ENCODE measurements around the gene SLAIN1. TPM values are rescaled to one million over a fixed set of nuclear protein-coding genes. Genes with fewer than 3 reads are reported as not detected.

SLAIN1 gene

DNA sequence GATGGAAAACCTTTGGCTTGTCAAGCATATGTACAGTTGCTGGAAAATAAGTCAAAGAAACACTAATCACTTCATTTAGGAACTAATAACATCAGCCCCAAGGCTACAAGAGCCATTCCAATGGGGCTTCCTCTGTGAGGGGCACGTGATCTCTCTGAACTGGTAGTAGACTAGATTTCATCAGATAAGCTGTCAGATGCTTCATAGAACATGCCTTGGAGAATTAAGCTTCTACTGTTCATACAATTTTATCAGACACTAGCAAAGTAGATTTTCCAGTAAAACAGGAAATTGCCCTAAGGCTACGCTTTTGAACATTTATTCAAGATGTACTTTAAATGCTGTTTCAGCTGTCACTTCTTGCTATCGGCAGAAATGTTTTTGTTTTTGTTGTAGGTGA, 113.4 kb downstream of the SLAIN1 start:
- Histone ChIP-seq H3K27me3 (ENCODE audit: control insufficient read depth, insufficient read depth, low read length) (no peaks in the 10 kb centered on the region), H3K4me3 (ENCODE audit: low read length) (no peak overlapping the region), H3K4me2 (ENCODE audit: low read length) (no peak overlapping the region), H3K9ac (ENCODE audit: low read depth, low read length) (no peak overlapping the region), H3K9me3 (replicated peaks; ENCODE audit: low read length) (no peaks in the 10 kb centered on the region), H3K36me3 (ENCODE audit: insufficient read depth, low read length) (no peaks in the 10 kb centered on the region), H3K4me1 (ENCODE audit: control insufficient read depth, insufficient read depth, low read length) (no peaks in the 10 kb centered on the region)

DNA sequence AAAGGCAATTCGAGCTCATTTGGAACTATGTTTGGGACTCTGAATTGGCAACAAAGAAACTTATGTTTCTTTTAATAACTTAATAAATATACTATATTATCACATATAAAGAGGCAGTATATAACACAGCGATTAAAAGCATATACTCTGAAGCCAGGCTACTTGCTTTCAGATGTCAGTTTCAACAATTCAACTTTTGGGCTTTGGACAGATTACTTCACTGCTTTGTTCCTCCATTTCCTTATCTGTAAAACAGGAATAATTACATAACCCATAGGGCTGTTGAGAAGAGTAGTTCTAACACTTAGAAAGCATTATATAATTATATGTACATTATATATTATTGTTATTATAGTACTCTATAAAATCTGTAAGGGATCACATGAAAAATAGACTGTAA, 113.9 kb downstream of the SLAIN1 start:
- Histone ChIP-seq H3K4me3 (ENCODE audit: low read length) (no peak overlapping the region), H3K9ac (ENCODE audit: low read depth, low read length) (no peak overlapping the region), H3K4me2 (ENCODE audit: low read length) (no peak overlapping the region), H3K36me3 (ENCODE audit: insufficient read depth, low read length) (no peaks in the 10 kb centered on the region), H3K9me3 (replicated peaks; ENCODE audit: low read length) (no peaks in the 10 kb centered on the region), H3K27me3 (ENCODE audit: control insufficient read depth, insufficient read depth, low read length) (no peaks in the 10 kb centered on the region), H3K4me1 (ENCODE audit: control insufficient read depth, insufficient read depth, low read length) (no peaks in the 10 kb centered on the region)

GRCh38 chr13:77811981-77812380, 114.5 kb downstream of the SLAIN1 start:
- H3K9ac ChIP-seq (ENCODE audit: low read depth, low read length), result no peak overlapping the region
- H3K4me1 ChIP-seq (ENCODE audit: control insufficient read depth, insufficient read depth, low read length), result no peaks in the 10 kb centered on the region
- H3K9me3 ChIP-seq (replicated peaks; ENCODE audit: low read length), result no peaks in the 10 kb centered on the region
- H3K4me2 ChIP-seq (ENCODE audit: low read length), result no peak overlapping the region
- H3K4me3 ChIP-seq (ENCODE audit: low read length), result no peak overlapping the region
- no peaks in the 10 kb centered on the region for H3K27me3 ChIP-seq (ENCODE audit: control insufficient read depth, insufficient read depth, low read length)
- H3K36me3 ChIP-seq (ENCODE audit: insufficient read depth, low read length), result no peaks in the 10 kb centered on the region

Small RNA genes within 50 kb of the gene (small RNA-seq; reads per million reads assigned to genes)
- gene MIR3665 (not detected), gene SPTLC1P5 (not detected)

All from skeletal muscle satellite cell (primary cell).